NCI-H524 (cell line): Measurements from ENCODE around the gene LMO2.

ENCODE experiments used
- DNase-seq, 2 experiments: peaks; one replicate each; lab custom pipeline; 2025; lab: John Stamatoyannopoulos, UW

Gene LMO2

DNA sequence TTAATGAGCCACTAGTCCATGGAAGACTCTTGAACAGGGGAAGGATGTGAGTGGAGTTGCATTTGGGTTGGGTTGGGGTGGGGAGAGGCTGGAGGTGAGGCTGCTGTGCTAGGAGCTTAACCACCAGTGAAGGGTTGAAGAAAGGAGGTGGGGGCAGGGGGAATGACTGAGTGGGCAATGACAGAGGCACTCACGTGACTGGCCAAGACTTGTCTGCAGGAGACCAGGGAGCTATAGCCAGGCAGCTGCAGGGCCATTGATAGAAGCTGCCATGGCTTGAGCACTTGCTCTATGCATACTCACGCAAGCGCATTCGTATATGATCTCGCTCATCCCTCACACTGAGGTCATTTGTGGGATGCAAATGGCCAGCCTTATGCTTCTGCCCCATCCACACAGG is 4.0 kb downstream of the LMO2 start:
- DNase-seq: no peak

DNA sequence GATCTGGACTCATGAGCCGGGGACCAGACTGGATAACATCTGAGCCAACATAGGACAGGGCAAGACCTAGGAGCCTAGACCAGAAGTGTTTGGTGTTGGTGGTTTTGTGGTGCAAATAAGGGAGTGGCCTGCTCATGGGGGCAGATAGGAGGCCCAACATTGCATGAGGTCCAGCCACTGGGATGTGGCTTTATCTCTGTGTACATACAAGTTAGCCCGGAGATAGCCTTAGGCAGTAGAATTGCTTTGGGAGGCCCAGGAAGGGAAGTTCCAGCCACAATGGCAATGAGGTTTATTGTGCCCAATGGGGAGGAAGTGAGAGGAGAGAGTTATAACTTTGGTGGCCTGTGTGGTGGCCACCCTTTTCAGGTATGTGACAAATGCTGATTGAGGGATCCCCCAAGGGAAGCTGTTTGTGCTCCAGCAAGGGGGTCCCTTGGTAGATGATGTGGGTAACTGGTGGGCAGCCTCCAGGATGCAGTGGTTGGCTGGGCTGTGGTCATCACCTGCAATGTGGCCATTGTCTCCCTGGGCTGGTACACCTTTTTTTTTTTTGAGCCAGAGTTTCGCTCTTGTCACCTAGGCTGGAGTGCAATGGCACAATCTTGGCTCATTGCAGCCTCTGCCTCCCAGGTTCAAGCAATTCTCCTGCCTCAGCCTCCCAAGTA is 6.4 kb downstream of the LMO2 start:
- DNase-seq: no peak

DNA sequence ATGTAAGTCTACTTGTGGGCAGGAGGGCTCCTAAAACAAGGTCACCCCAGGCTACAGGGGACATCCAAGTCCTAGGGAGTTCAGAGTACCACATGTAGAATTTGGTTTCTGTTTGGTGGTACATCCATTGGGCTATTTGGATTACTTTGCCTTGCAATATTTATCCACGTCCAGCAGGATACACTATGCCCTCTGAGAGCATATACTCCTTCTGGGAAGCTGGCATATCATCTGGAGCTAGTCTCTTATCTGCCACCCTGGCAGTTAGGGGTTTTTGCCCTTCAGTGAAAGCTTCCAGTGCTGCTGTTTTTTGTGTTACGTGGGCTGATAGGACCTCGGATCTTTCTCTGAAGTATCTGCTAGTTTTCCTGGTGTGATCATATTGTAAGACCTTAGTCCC is 7.3 kb downstream of the LMO2 start:
- DNase-seq: no peak

DNA sequence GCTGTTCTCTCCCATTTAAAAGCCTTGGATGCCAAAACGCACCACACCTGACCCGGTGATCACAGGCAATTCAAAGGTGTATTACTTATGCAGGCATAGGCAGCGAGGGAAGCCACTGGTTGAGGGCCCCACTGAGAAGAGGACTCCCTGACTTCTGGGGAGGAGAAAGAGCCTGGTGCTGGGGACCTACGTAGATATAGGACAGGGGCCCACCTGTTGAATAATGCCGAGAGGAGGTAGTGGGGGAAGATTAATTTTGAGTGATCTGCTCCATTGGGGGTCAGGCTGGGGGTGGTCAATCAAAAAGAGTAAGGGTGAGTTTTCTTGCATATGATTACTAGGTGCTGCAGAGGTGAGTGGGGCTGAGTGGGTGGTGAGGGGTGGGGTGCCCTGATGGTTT is 7.8 kb downstream of the LMO2 start:
- no peak for DNase-seq

DNA sequence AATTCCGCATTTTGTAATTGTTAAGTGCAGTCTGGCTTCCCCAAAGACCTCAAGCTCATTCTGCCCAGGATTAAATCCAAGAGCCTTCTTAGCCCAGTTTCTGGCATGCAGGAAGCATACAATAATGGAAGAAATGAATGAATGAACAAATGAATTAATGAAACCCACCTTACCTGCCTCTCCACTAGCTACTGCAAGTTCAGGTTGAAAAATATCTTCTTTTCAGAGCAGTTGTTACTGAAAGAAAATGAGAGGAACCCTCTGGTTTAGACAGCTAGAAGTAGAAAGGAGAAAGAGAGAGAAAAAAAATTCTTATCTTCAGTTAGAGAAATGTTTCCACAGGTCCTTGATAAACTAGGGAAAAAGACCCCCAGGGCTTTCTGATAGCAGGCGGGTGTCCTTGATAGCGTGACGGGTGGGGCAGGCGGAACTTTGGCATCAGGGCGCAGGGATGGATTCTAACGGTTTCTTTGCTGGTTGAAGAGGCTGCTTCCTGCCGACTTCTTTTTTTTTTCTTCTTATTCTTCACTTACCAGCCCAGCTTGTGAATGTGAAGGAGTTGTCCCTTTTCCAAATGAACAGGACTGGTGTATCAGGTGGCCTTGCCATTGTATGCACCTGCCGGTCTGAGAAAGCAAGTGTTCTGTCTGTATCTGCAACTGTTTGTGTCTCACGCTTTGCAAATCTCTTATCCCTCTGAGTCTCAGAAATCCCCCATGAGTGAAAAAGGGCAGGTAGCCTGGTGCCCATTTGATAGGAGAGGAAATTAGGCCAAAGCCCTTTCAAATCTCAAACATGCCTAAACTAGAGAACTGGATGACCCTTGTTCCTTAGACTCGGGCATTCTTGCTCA is 10.0 kb downstream of the LMO2 start:
- DNase-seq: no peak

DNA sequence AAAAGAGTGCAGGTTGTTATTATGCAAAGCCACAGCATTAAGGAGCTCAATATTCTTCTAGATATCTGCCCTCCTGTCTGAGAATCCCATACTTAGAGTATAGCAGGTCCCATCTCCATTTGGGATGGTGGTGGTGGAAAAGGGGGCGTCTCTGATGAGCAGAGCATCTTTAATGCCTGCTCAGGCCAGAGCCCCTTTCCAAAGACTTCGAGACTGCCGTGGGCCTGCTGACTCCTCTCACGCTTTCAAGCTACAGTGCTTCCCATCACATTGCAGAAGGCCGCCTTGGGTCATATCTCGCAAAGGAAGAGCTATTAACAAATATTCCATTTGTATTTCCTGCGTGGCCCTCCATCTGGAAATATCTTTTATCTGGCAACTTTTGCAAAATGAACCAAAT is 10.9 kb downstream of the LMO2 start:
- DNase-seq: no peak

DNA sequence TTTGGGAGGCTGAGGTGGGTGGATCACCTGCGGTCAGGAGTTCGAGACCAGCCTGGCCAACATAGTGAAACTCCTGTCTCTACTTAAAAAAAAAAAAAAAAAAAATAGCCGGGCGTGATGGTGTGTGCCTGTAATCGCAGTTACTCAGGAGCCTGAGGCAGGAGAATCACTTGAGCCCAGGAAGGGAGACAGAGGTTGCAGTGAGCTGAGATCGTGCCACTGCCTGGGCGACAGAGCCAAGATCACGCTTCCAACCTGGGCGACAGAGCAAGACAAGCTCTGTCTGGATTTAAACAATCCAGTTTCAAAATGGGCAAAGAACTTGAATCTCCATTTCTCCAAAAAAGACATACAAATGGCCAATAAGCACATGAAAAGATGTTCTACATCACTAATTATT is 12.5 kb downstream of the LMO2 start:
- DNase-seq: no peak

DNA sequence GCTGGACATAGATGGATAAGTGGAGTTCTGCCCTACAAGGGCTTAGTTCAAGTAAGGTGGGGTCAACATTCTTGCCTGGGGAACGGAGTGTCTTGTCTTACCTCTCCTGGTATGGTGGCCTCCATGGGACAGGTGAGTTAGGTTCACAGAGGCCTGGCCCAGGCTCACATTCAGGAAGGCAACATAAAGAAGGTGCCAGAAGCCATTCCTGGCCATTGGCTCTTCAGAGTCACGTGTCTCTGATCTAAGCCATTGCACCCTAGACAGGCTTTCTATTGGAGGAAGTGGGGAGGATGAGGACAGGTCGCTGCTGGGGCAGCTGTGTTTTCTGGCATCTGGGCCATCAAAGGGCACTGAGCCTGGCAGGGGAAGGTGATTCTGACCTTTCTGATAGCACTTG is 14.8 kb downstream of the LMO2 start:
- no peak for DNase-seq

DNA sequence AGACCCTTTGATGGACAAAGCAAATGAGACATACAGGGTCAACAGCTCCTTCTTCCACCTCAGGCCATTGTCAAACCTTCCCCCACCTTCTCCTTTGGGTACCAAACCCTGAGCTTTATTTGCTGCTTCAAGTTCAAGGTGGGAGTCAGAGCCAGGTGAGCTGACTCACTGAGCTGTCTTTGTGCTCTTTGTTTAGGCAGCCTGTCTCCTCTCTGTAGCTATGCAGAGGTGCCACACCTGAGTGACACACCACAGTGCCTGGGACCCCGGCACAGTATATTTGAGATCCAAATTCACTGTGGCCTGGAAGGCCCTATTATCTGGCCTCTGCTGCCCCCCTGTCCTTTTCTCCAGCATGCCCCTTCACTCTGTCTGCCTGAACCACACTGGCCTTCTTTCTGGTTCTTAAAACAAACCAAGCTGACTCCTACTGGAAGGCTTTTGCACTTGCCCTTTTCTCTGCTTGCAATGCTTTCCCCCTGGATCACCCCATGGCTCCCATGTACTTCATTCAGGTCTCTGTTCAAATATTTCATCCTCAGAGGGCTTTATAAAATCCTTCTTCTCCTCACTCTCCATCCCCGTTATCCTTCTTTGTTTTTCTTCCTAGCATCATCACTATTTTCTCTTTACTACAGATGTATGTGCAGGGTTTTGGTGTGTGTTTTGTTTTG is 16.1 kb downstream of the LMO2 start:
- DNase-seq: no peak

DNA sequence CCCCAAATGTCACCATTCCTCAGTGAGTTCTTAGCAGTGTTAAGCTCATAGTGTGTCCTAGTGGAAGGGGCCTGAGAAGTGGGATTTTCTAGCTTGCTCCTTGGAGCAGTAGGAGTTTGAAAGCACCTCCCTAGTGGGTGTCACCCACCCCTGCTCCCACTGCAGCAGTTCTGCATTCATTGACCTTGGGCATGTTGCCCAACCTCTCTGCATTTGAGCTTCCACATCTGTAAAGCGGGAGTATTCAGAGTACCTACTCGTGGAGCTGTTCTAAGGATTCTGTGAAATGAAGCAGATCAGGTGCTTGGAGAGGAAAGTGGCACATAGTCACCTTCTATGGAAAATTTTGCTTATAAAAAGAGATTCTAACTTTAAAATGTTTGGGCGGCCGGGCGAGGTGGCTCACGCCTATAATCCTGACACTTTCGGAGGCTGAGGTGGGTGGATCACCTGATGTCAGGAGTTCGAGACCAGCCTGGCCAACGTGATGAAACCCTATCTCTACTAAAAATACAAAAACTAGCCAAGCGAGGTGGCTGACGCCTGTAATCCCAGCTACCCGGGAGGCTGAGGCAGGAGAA is 16.9 kb downstream of the LMO2 start:
- no peak for DNase-seq

DNA sequence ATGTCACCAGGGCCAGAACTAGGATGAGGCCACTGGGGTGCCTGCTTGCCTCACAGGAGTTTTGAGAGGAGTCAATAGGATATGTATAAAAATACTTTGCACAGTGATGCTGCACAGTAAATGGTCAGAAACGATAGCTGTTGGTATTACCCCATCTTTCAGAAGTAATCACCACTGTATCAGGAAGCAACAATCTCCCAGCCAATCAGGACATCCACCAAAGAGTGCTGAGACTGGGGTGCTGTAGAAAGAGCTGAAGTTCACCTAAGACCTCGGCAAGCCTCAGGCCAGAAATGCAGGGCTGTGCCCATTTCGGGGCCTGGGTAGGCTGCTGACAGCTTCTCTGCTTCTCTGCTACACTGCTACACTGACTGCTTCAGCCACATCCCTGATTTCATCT is 17.4 kb downstream of the LMO2 start:
- DNase-seq: no peak

DNA sequence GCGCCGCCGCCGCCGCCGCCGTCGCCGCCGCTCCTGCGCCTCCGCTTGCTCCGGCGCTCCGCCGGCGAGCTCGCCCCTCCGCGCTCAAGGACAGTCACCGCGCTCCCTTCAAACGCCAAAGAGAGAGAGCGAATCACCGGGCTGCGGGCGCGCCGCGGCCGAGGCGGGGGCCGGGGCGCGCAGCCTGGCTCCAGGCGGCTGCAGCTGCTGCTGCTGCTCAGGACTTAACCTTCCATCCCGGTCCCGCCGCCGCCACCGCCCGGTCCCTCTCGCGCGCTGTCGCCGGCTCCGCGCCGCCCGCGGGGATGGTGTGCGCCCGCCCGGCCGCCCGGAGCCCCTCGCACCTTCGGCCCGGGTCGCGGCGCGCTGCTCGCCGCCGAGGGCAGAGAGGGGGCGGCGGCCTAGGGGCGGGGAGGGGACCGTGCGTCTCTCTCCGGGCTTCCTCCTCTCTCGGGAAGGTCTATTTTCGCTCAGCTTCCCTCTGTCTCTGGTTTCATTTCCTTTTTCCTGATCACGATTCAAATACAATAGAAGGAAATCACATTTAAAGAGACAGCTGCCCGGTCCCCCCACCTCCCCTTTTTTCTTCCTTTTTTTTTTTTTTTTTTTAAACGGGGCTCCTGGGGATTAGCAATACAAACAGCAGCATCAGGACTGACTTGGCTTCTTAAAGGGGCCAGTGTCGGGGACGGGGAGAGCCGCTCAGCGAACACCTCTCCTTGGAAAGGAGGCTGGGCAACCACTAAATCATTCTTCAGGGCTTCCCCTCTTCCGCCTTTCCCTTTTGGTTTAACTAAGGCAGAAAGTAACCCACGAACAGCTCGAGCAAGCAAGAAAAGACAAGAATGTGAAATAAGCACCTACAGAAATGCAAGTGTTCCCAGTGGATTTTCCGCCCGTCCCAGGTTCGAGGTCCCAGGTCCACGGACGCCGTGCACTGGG is 22.1 kb downstream of the LMO2 start:
- peak in 1 of 2 experiments; percentile 40 for DNase-seq

DNA sequence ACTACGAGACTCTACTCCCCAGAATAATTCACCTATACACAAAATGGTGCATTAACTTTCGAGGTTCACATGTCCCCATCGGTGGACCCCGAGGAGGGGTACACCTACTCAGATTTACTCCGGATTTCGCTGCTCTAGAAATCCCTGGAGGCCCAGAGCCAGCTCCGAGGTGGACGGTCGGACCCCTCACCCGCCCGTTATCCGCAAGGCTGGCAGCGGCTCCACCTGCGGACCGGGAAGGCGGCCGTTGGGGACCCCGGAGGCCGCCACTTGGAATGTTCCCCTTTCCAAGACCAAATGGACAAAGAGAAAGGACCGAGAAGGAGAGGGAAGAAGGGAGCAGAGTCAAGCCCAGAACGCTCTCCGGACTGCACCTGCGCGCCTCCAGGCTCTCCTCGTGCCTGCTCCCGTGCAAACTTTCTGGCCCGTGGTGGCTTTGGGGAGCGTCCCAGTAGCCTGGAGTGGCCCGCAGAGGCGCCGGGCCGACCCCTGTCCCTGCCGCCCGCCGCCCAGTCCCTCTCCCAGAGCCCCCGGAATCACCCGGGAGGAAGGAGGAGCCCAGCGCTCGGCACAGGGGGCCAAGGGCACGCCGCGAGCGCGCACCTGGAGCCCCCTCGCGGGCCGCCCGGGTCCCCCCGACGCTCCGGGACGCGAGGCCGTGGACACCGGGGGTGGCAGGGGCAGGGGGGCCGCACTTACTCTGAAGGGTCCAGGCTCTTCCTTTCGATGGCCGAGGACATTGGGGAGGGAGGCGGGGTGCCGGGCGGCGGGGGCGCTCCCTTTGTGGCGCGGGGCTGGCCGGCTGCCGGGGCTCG is 23.0 kb downstream of the LMO2 start:
- no peak for DNase-seq

DNA sequence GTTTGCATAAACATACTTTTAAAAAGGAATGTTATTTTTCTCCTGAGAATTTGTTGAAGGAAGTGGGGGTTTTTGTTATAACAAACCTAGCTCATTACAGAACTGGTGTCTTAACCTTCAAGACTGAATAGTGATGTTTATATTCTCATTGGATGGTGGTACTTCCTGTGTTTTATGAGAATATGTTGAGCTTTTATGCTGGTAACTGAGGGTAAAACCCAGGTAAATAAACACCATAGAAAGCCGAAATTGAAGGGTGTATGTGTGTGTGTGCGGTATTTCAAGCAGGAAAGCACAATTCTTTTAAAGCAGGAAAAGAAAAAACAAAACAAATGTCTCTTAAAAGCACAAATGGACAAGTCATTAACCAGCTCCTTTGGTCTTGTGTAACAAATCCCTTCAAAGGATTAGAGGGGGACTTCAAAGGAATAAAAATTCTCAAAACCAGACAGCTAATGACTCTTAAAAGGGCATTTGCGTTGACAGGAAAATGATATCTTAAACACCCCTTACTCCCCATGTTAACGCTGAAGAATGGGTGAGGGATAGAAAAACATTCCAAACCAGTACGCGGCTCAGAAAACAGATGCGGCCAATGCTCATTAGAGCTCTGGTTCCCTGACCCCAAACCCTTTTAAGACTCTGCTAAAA is 23.8 kb downstream of the LMO2 start:
- peak in 1 of 2 experiments; percentile 80 for DNase-seq

DNA sequence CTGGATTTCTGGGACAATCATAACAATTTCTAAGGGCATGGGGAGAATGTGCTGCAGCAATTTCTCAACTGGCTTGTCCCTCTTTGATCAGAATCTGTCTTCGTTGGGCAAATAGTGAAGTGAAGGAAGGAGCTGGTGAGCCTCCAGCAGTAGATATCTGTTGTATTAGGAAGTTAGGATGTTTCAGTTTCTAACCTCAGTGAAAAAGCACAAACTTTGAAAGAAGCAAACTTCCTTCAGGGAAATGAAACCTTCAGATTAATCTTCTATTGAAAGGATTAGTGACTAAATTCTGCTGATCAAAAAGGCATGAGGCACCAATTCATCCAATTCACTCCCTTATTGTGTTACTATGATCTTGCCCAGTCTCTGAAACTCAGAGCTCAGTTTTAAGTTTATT is 24.3 kb downstream of the LMO2 start:
- no peak for DNase-seq

DNA sequence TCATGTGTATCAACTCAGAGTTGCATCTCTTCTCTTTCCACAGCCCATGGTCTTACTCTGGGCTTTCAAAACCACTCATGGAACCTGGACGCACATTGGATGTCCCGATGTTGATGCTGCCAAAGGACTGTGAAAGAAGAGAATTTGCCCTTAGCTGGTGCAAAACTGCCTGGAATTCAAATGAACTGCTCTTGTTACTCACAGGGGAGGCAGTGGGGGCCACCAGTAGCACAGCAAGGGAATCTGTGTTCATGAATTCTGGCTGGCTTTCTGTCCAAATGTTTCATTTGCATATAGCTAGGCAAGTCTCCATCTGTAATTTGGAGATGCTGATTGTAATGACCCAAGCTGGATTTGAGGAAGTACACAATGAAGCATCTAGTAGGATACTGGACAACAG is 24.9 kb downstream of the LMO2 start:
- DNase-seq: no peak

DNA sequence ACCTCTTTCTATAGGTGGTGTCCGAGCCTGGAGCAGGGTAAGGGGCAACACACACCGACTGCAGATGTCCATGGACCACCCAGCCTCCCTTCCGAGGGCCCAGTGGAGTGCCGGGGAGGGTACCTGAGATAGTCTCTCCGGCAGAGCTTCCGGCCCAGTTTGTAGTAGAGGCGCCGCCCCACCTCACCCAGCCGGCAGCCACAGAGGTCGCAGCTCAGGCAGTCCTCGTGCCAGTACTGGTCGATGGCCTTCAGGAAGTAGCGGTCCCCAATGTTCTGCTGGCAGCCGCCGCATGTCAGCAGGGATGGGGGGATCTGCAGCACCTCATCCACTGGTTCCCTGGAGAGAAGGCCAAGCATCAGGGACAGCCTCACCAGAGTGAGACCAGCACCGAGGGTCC is 27.4 kb downstream of the LMO2 start:
- DNase-seq: no peak

DNA sequence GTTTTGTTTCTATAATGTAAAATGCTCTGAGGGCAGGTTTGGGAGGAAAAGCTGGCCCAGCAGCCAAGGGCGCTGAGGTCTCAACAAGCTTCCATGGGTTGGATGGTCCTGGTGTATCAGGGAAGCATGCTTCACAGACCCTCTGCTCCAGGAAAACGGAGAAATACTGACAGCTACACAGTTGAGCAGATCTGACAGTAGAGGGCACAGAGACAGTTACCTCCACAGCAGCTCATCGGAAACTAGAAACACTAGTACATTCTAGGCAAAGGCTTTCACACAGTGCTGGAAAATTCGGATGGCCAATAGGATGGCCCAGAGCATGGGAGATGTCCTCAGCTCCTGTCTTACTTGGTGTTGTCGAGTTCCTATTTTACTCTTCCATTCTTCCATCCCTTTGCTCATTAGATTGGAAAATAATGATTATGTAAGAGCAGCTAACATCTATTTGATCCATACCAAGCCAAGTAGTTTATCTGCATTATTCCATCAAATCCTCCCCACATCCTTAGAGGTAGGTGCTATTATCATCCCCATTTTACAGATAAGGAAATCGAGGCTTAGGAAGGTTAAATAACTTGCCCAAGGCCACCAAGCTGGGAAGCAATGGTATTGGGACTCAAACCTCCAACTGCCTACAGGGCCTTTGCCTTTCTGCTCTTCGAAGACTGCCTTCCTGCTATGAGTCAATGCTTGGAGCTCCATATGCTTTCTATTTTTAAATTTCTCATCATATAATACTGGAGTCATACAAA is 28.3 kb downstream of the LMO2 start:
- no peak for DNase-seq

DNA sequence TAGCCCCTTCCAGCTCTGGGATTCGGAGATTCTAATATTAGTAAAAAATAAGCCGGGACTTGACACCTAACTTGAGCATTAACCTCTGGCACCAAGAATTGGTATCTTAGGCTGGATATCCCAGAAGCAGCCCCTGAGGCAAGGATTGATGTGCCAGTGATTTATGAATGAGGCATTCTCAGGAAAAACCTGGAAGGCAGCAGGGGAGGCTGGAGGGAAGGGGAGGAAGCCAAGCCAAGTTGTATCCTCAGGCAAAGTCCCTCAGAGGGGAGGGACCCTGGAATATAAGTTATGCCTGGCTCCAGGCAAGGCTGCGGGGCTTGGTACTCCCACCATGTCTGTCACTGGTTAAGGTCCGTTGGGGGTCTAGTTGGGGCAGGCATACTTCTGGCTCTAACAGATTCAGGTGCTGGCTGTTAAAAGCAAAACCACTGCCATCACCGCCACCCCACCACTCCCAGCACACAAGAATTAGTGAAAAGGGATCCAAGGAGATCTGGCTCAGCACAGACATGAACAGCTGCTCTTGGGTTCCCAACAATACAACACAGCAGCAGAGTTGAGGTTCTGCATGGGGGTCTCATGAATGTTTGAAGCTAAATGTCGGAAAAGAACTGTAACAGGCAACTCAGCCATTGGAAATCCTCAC is 29.8 kb downstream of the LMO2 start:
- DNase-seq: no peak
